AG09309 (cell line): ENCODE data around the gene B4GALT7.
A peak's percentile ranks its signal among the peaks of the same experiment; 100 is the strongest.

Source experiments
- DNase-seq: peaks from one replicate; pipeline ENCODE4 v3.0.0-alpha.2; 2010; ENCODE audit warnings: low read depth
- H3K4me3 ChIP-seq: 2 replicates; pipeline ENCODE4 v1.5.1; 2011; ENCODE audit warnings: mild to moderate bottlenecking, low read depth, low read length, moderate library complexity; ENCODE audit not compliant: control insufficient read depth
- TF ChIP-seq, protein P1 (sequence below): IDR thresholded peaks from 2 replicates; pipeline ENCODE4 v1.5.1; 2011; ENCODE audit warnings: mild to moderate bottlenecking, low read depth, low read length, inconsistent platforms; ENCODE audit not compliant: insufficient read depth, control insufficient read depth; ENCODE audit errors: missing control alignments

The B4GALT7 gene

DNA sequence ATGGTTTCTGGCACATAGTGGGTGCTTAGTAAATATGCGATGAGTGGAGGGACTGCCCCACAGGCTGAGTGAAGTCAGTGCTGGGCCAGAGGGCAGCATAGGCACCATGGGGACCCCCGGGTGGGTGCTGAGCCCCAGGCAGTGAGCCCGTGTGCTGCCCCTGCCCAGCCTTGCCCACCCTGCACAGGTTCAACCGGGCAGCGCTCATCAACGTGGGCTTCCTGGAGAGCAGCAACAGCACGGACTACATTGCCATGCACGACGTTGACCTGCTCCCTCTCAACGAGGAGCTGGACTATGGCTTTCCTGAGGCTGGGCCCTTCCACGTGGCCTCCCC lies 7.2 kb downstream of the B4GALT7 start:
- DNase-seq, result no peak
- TF ChIP-seq, protein P1, sequence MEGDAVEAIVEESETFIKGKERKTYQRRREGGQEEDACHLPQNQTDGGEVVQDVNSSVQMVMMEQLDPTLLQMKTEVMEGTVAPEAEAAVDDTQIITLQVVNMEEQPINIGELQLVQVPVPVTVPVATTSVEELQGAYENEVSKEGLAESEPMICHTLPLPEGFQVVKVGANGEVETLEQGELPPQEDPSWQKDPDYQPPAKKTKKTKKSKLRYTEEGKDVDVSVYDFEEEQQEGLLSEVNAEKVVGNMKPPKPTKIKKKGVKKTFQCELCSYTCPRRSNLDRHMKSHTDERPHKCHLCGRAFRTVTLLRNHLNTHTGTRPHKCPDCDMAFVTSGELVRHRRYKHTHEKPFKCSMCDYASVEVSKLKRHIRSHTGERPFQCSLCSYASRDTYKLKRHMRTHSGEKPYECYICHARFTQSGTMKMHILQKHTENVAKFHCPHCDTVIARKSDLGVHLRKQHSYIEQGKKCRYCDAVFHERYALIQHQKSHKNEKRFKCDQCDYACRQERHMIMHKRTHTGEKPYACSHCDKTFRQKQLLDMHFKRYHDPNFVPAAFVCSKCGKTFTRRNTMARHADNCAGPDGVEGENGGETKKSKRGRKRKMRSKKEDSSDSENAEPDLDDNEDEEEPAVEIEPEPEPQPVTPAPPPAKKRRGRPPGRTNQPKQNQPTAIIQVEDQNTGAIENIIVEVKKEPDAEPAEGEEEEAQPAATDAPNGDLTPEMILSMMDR, result no peak
- no peak overlapping the region for H3K4me3 ChIP-seq

GRCh38 chr5:177607452-177608192 lies 7.7 kb downstream of the B4GALT7 start:
- no peak overlapping the region for H3K4me3 ChIP-seq
- TF ChIP-seq, protein P1, result peak; percentile 96
- peak; percentile 39 for DNase-seq

DNA sequence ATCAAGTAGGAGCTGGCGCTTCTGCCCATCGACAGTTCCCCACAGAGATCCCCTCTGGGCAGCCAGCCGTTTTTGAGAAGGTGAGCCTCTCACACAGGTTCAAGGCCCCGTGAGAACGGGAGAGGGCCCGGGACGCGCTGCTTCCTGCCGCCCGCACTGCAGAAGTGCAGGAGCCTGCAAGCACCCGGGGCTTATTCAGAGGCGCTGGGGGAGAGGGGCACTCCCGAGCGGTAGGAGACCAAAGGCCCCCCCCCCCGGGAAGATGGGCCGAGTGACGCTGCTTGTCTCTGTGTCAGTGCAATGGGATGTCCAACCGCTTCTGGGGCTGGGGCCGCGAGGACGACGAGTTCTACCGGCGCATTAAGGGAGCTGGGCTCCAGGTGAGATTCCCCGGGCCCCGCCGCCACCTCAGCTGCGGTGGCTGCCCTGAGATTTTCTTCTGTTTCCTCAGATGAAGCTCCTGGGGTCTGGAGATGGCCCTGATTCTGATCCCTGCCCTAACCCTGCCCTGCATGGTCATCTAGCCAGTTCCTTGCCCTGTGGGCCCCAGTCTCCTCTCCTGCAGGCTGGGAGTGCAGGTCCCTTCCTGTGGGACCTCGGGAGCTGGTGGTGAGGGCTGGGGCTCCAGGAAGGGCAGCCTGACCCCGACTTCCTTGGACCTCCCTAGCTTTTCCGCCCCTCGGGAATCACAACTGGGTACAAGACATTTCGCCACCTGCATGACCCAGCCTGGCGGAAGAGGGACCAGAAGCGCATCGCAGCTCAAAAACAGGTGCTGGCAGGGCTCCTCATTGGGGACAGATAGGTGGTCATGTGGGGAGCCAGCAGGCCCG lies 8.5 kb downstream of the B4GALT7 start:
- DNase-seq, result no peak
- no peak overlapping the region for H3K4me3 ChIP-seq
- TF ChIP-seq, protein P1, result no peak

DNA sequence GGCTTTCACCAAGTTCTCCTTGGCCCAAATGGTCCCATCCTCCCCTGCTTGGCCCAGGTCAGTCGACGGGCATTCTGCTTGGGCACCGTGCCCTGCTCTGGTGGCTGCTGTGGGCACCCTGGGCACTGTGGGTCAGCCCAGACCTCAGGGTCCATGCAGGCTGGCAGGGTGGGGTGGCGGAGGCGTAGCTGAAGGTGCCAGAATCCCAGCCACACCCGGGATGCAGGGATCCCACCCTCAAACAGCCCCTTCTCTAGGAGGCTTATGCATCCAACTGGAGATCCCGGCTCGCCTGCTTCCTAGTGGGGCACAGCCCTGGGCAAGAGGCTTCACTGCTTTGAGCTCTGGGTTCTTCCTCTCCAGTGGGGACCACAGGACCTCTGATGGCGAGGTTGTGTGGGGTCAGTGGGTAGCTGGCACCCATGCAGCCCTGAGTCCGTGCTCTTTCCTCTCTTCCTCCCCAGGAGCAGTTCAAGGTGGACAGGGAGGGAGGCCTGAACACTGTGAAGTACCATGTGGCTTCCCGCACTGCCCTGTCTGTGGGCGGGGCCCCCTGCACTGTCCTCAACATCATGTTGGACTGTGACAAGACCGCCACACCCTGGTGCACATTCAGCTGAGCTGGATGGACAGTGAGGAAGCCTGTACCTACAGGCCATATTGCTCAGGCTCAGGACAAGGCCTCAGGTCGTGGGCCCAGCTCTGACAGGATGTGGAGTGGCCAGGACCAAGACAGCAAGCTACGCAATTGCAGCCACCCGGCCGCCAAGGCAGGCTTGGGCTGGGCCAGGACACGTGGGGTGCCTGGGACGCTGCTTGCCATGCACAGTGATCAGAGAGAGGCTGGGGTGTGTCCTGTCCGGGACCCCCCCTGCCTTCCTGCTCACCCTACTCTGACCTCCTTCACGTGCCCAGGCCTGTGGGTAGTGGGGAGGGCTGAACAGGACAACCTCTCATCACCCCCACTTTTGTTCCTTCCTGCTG lies 9.4 kb downstream of the B4GALT7 start:
- no peak overlapping the region for H3K4me3 ChIP-seq
- TF ChIP-seq, protein P1, result no peak
- no peak for DNase-seq

DNA sequence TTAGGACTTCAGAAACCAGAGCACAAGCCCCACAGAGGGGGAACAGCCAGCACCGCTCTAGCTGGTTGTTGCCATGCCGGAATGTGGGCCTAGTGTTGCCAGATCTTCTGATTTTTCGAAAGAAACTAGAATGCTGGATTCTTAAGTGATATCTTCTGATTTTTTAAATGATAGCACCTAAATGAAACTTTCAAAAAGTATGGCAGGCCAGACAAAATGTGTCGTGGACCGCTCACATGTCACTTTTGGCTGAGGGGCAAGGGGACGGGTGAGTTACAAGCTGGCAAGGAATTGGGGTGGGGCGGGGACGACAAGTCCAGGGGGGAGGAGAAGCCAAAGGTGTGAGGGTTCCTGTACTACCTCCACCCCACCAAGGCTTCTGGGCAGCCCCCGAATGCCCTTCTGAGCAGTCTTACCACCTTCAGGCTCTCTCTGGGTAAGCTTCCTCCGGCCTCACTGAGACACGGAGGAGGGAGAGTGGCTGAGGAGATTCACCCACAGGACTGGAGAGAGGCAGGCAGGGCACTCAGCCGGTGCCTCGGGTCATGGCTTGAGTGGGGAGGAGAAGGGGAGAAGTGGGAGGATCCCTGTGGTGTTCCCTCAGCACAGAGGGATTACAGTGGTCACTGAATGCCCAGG lies 10.3 kb downstream of the B4GALT7 start:
- H3K4me3 ChIP-seq, result no peak overlapping the region
- DNase-seq, result no peak
- TF ChIP-seq, protein P1, result no peak
